Type B pancreatic cell (in vitro differentiated cells): ENCODE results near the gene CNTNAP2. TPM values are rescaled to one million over a fixed set of nuclear protein-coding genes. Genes with fewer than 3 reads are reported as not detected.

Experiments
- DNase-seq: peaks from one replicate; pipeline ENCODE4 v3.0.0; 2021; ENCODE audit warnings: mixed read lengths; ENCODE audit not compliant: unreplicated experiment; ENCODE audit errors: extremely low spot score
- H3K27ac Mint-ChIP-seq: 2 replicates; pipeline ENCODE4 v1.8.0; 2021; ENCODE audit warnings: mild to moderate bottlenecking, mixed read lengths
- H3K27me3 Mint-ChIP-seq: 2 replicates; pipeline ENCODE4 v1.8.0; 2021; ENCODE audit warnings: mixed read lengths
- H3K36me3 Mint-ChIP-seq: 2 replicates; pipeline ENCODE4 v1.8.0; 2021; ENCODE audit warnings: mixed read lengths
- H3K4me1 Mint-ChIP-seq: one replicate; pipeline ENCODE4 v1.8.0; 2021; ENCODE audit warnings: mixed read lengths; ENCODE audit not compliant: unreplicated experiment
- H3K4me3 Mint-ChIP-seq: 2 replicates; pipeline ENCODE4 v1.8.0; 2021; ENCODE audit warnings: mild to moderate bottlenecking, mixed read lengths
- H3K9me3 Mint-ChIP-seq: 2 replicates; pipeline ENCODE4 v1.8.0; 2021; ENCODE audit warnings: mixed read lengths
- total RNA-seq: library from RNA; stranded (reverse); gene quantifications from 2 replicates; pipeline ENCODE4 v1.2.1, GENCODE V29; 2021; ENCODE audit warnings: low replicate concordance
- TF ChIP-seq, protein P1 (sequence below): fragments of 200-600 bp; sonication (generic); conservative IDR thresholded peaks from 2 replicates; pipeline ENCODE4 v1.5.0; 2021; ENCODE audit warnings: antibody characterized with exemption, mild to moderate bottlenecking

Gene CNTNAP2
- total RNA-seq, 1 donor from 2014 or later, result 26.8 TPM

- peaks cover 25% of the 10 kb centered on the region for H3K4me1 Mint-ChIP-seq
- H3K27ac Mint-ChIP-seq, result peak overlapping the region; percentile 57
- no peaks in the 10 kb centered on the region for H3K36me3 Mint-ChIP-seq
- DNase-seq, result no peak
- TF ChIP-seq, protein P1, sequence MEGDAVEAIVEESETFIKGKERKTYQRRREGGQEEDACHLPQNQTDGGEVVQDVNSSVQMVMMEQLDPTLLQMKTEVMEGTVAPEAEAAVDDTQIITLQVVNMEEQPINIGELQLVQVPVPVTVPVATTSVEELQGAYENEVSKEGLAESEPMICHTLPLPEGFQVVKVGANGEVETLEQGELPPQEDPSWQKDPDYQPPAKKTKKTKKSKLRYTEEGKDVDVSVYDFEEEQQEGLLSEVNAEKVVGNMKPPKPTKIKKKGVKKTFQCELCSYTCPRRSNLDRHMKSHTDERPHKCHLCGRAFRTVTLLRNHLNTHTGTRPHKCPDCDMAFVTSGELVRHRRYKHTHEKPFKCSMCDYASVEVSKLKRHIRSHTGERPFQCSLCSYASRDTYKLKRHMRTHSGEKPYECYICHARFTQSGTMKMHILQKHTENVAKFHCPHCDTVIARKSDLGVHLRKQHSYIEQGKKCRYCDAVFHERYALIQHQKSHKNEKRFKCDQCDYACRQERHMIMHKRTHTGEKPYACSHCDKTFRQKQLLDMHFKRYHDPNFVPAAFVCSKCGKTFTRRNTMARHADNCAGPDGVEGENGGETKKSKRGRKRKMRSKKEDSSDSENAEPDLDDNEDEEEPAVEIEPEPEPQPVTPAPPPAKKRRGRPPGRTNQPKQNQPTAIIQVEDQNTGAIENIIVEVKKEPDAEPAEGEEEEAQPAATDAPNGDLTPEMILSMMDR, result no peak
- no peaks in the 10 kb centered on the region for H3K9me3 Mint-ChIP-seq
- peak overlapping the region; percentile 26 for H3K4me3 Mint-ChIP-seq
- H3K27me3 Mint-ChIP-seq, result no peaks in the 10 kb centered on the region
Observed at GRCh38 chr7:146635205-146636032, 518.8 kb downstream of the CNTNAP2 start.

- H3K4me1 Mint-ChIP-seq, result peaks cover 29% of the 10 kb centered on the region
Observed at GRCh38 chr7:146636033-146636356, 519.4 kb downstream of the CNTNAP2 start.

GRCh38 chr7:146636581-146636980, 520.0 kb downstream of the CNTNAP2 start:
- Mint-ChIP-seq H3K36me3 (no peaks in the 10 kb centered on the region), H3K27me3 (no peaks in the 10 kb centered on the region), H3K4me1 (peaks cover 29% of the 10 kb centered on the region), H3K4me3 (no peak overlapping the region), H3K9me3 (peaks cover 3% of the 10 kb centered on the region), H3K27ac (no peak overlapping the region)
- DNase-seq, result no peak
- TF ChIP-seq, protein P1, result no peak

More at GRCh38 chr7:146636033-146636356, 519.4 kb downstream of the CNTNAP2 start:
- Mint-ChIP-seq H3K36me3 (no peaks in the 10 kb centered on the region), H3K27ac (no peak overlapping the region), H3K4me3 (no peak overlapping the region), H3K9me3 (no peaks in the 10 kb centered on the region), H3K27me3 (no peaks in the 10 kb centered on the region)
- DNase-seq, result no peak
- TF ChIP-seq, protein P1, result no peak

- Mint-ChIP-seq H3K4me3 (no peak overlapping the region), H3K27ac (no peak overlapping the region), H3K9me3 (peaks cover 4% of the 10 kb centered on the region)
Observed at GRCh38 chr7:146639291-146639690, 522.7 kb downstream of the CNTNAP2 start.

GRCh38 chr7:146641491-146641890, 524.9 kb downstream of the CNTNAP2 start:
- H3K9me3 Mint-ChIP-seq, result peaks cover 4% of the 10 kb centered on the region
- H3K27ac Mint-ChIP-seq, result no peak overlapping the region
- no peak overlapping the region for H3K4me3 Mint-ChIP-seq
- no peaks in the 10 kb centered on the region for H3K36me3 Mint-ChIP-seq
- TF ChIP-seq, protein P1, result no peak
- H3K27me3 Mint-ChIP-seq, result peaks cover 5% of the 10 kb centered on the region
- peaks cover 16% of the 10 kb centered on the region for H3K4me1 Mint-ChIP-seq
- no peak for DNase-seq

More at GRCh38 chr7:146639291-146639690, 522.7 kb downstream of the CNTNAP2 start:
- TF ChIP-seq, protein P1, result no peak
- no peak for DNase-seq
- Mint-ChIP-seq H3K36me3 (no peaks in the 10 kb centered on the region), H3K27me3 (no peaks in the 10 kb centered on the region), H3K4me1 (peaks cover 29% of the 10 kb centered on the region)
